Panc1 (cell line): ENCODE results near the gene SH3BGR. TPM values are rescaled to one million over a fixed set of nuclear protein-coding genes. Genes with fewer than 3 reads are reported as not detected.

Source experiments
- ATAC-seq: fragments of 200-7000 bp; cut with Tn5 transposase; 2 replicates; pipeline ENCODE4 v1.9.1; 2020; ENCODE audit warnings: mild to moderate bottlenecking, moderate library complexity
- BruUV-seq: library from RNA; stranded (reverse); fragments of 400-500 nt; replicated peaks from 2 replicates; lab custom pipeline; 2021; lab: Mats Ljungman, UMichigan
- CTCF ChIA-PET: fragments of 300-600 bp; sonication (Branson Sonifier 250); formaldehyde crosslinking; loops from one replicate; lab custom pipeline; 2022; ENCODE audit warnings: antibody characterized with exemption; lab: Charles Lee
- POLR2A ChIA-PET: fragments of 300-600 bp; sonication (Branson Sonifier 250); formaldehyde crosslinking; loops from one replicate; lab custom pipeline; 2022; ENCODE audit warnings: antibody characterized with exemption; lab: Charles Lee
- DNase-seq: peaks from one replicate; pipeline ENCODE4 v3.0.0-alpha.2; 2010; ENCODE audit warnings: low read depth, low spot score
- H3K27ac ChIP-seq: 2 replicates; pipeline ENCODE4 v1.5.1; 2011; ENCODE audit warnings: mild to moderate bottlenecking, low read length, inconsistent platforms
- H3K27me3 ChIP-seq: fragments of 200-500 bp; sonication (Bioruptor generic); 2 replicates; pipeline ENCODE4 v1.6.0; 2014; ENCODE audit warnings: low read length, inconsistent platforms; ENCODE audit not compliant: control insufficient read depth, insufficient read depth
- H3K36me3 ChIP-seq: fragments of 200-500 bp; sonication (Bioruptor generic); 2 replicates; pipeline ENCODE4 v1.5.1; 2014; ENCODE audit warnings: inconsistent platforms, mild to moderate bottlenecking, low read length, moderate library complexity; ENCODE audit not compliant: control insufficient read depth, insufficient read depth
- H3K4me1 ChIP-seq: 2 replicates; pipeline ENCODE4 v1.5.1; 2011; ENCODE audit warnings: inconsistent platforms, mild to moderate bottlenecking, low read length, moderate library complexity; ENCODE audit not compliant: control insufficient read depth, insufficient read depth
- H3K4me3 ChIP-seq, 2 experiments: 2 replicates each; pipeline ENCODE4 v1.5.1; 2011 to 2012; ENCODE audit warnings: low read depth in 2 of 2, low read length in 2 of 2, mild to moderate bottlenecking in 2 of 2, inconsistent platforms in 1 of 2, moderate library complexity in 1 of 2
- H3K9me3 ChIP-seq: fragments of 200-500 bp; sonication (Bioruptor generic); 2 replicates; pipeline ENCODE4 v1.5.1; 2014; ENCODE audit warnings: low read depth, mild to moderate bottlenecking, inconsistent platforms, low read length, moderate library complexity; ENCODE audit not compliant: control insufficient read depth, insufficient read depth
- CTCF ChIP-seq: fragments of 450-650 bp; IDR thresholded peaks from 2 replicates; pipeline ENCODE4 v1.5.1; 2017; ENCODE audit warnings: mild to moderate bottlenecking
- POLR2AphosphoS5 ChIP-seq: IDR thresholded peaks from 2 replicates; pipeline ENCODE4 v1.6.1; 2012; ENCODE audit warnings: mild to moderate bottlenecking, low read depth, low read length, moderate library complexity
- SIN3A ChIP-seq: IDR thresholded peaks from 2 replicates; pipeline ENCODE4 v1.6.1; 2012; ENCODE audit warnings: low read depth, mild to moderate bottlenecking, low read length, moderate library complexity, borderline replicate concordance; ENCODE audit not compliant: insufficient read depth
- TCF7L2 ChIP-seq: IDR thresholded peaks from 2 replicates; pipeline ENCODE4 v1.6.1; 2011; ENCODE audit warnings: mild to moderate bottlenecking, low read depth, low read length, inconsistent platforms
- in situ Hi-C: cut with HindIII; loops from 2 replicates; pipeline ENCODE4 v1.10.0; 2016; ENCODE audit warnings: low sequenced_read_pairs, low pct_unique_long_range_greater_than_20kb
- intact Hi-C: fragments of 100-400 bp; cut with micrococcal nuclease; formaldehyde crosslinking; loops from one replicate; pipeline ENCODE4 v1.10.0; 2022; ENCODE audit not compliant: unreplicated experiment
- total RNA-seq: library from RNA; stranded (reverse); gene quantifications from one replicate; pipeline ENCODE4 v1.2.1, GENCODE V29; 2021; ENCODE audit not compliant: unreplicated experiment
- TF ChIP-seq, protein P1 (sequence below), 2 experiments: IDR thresholded peaks; 2 replicates each; pipeline ENCODE4 v1.6.1; 2011 to 2012; ENCODE audit warnings: low read depth in 2 of 2, control low read depth in 1 of 2, low read length in 1 of 2, mild to moderate bottlenecking in 1 of 2, moderate library complexity in 1 of 2; ENCODE audit not compliant: insufficient read depth in 1 of 2

The SH3BGR gene
- total RNA-seq, 1 experiment from 2014 or later, result 1.7 TPM

GRCh38 chr21:39422527-39423241 is 29.1 kb upstream of the SH3BGR start:
- no peaks in the 10 kb centered on the region for H3K9me3 ChIP-seq
- POLR2A ChIA-PET, result no interaction called here
- H3K4me1 ChIP-seq, result no peaks in the 10 kb centered on the region
- H3K4me3 ChIP-seq, result no peak overlapping the region
- no TSS peak for BruUV-seq
- in situ Hi-C loops (no loop called here), intact Hi-C loops (no loop called here)
- H3K27me3 ChIP-seq, result no peaks in the 10 kb centered on the region
- no peak for TF ChIP-seq TCF7L2
- no peak for TF ChIP-seq POLR2AphosphoS5
- TF ChIP-seq CTCF, result no peak
- TF ChIP-seq SIN3A, result no peak
- TF ChIP-seq, protein P1, sequence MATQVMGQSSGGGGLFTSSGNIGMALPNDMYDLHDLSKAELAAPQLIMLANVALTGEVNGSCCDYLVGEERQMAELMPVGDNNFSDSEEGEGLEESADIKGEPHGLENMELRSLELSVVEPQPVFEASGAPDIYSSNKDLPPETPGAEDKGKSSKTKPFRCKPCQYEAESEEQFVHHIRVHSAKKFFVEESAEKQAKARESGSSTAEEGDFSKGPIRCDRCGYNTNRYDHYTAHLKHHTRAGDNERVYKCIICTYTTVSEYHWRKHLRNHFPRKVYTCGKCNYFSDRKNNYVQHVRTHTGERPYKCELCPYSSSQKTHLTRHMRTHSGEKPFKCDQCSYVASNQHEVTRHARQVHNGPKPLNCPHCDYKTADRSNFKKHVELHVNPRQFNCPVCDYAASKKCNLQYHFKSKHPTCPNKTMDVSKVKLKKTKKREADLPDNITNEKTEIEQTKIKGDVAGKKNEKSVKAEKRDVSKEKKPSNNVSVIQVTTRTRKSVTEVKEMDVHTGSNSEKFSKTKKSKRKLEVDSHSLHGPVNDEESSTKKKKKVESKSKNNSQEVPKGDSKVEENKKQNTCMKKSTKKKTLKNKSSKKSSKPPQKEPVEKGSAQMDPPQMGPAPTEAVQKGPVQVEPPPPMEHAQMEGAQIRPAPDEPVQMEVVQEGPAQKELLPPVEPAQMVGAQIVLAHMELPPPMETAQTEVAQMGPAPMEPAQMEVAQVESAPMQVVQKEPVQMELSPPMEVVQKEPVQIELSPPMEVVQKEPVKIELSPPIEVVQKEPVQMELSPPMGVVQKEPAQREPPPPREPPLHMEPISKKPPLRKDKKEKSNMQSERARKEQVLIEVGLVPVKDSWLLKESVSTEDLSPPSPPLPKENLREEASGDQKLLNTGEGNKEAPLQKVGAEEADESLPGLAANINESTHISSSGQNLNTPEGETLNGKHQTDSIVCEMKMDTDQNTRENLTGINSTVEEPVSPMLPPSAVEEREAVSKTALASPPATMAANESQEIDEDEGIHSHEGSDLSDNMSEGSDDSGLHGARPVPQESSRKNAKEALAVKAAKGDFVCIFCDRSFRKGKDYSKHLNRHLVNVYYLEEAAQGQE (IDR thresholded peaks at IDR 0.05; ENCODE audit: insufficient read depth in 1 of 2, low read depth in 2 of 2, low read length in 1 of 2), result no peak
- H3K36me3 ChIP-seq, result no peaks in the 10 kb centered on the region
- no peak for ATAC-seq
- no peak for DNase-seq
- CTCF ChIA-PET, result no interaction called here
- H3K27ac ChIP-seq, result no peak overlapping the region

GRCh38 chr21:39429445-39429844 is 22.3 kb upstream of the SH3BGR start:
- TF ChIP-seq CTCF (no peak), SIN3A (no peak), TCF7L2 (no peak), POLR2AphosphoS5 (no peak)
- TF ChIP-seq, protein P1 (IDR thresholded peaks at IDR 0.05; ENCODE audit: insufficient read depth in 1 of 2, low read depth in 2 of 2, low read length in 1 of 2), result no peak
- H3K9me3 ChIP-seq, result no peaks in the 10 kb centered on the region
- no peak overlapping the region for H3K4me3 ChIP-seq
- no peaks in the 10 kb centered on the region for H3K4me1 ChIP-seq
- POLR2A ChIA-PET, result no interaction called here
- intact Hi-C loops, result no loop called here
- no peak for DNase-seq
- no peaks in the 10 kb centered on the region for H3K36me3 ChIP-seq
- ATAC-seq, result no peak
- in situ Hi-C loops, result no loop called here
- no TSS peak for BruUV-seq
- H3K27ac ChIP-seq, result no peak overlapping the region
- CTCF ChIA-PET, result interaction anchor here (0.6 kb wide), 1 partner anchor 24 kb away, joined by 5 read pairs; no protein-coding TSS in a partner anchor
- H3K27me3 ChIP-seq, result no peaks in the 10 kb centered on the region
